Lower leg skin (tissue), 3 donors: ENCODE results near the gene HAL.

Experiments used
- POLR2A ChIP-seq, 2 donors: fragments of 450-650 bp; IDR thresholded peaks; one replicate each; pipeline ENCODE4 v1.6.1; 2016 to 2017; ENCODE audit warnings: antibody characterized with exemption in 2 of 2, mild to moderate bottlenecking in 1 of 2, moderate library complexity in 1 of 2
- TF ChIP-seq, protein P1 (sequence below), 3 donors: fragments of 450-650 bp; IDR thresholded peaks; one replicate each; pipeline ENCODE4 v1.5.1; 2016; ENCODE audit warnings: antibody characterized with exemption in 3 of 3, mild to moderate bottlenecking in 3 of 3, moderate library complexity in 2 of 3

DNA sequence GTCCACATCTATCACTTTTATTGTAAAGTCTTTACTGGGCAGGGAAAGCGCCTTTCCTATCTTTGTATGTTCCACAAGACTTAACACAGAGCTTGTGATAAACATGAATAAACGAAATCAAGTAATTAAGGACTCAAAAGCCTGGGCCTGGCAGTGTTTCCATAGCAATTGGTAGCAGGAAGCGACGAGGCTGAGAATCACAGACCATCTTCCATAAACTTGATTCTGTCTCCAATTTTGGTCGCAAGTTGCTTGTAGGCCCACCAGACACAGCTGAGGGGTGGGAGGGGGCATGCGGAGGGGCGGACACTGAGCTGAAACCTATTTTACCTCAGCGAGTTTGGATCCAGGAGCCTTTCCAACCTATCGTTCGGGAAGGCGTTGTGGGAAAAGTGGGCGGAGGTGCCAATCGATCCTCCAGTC lies 54.0 kb downstream of the HAL start:
- TF ChIP-seq POLR2A (IDR thresholded peaks at IDR 0.05): no peak
- TF ChIP-seq, protein P1, sequence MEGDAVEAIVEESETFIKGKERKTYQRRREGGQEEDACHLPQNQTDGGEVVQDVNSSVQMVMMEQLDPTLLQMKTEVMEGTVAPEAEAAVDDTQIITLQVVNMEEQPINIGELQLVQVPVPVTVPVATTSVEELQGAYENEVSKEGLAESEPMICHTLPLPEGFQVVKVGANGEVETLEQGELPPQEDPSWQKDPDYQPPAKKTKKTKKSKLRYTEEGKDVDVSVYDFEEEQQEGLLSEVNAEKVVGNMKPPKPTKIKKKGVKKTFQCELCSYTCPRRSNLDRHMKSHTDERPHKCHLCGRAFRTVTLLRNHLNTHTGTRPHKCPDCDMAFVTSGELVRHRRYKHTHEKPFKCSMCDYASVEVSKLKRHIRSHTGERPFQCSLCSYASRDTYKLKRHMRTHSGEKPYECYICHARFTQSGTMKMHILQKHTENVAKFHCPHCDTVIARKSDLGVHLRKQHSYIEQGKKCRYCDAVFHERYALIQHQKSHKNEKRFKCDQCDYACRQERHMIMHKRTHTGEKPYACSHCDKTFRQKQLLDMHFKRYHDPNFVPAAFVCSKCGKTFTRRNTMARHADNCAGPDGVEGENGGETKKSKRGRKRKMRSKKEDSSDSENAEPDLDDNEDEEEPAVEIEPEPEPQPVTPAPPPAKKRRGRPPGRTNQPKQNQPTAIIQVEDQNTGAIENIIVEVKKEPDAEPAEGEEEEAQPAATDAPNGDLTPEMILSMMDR (IDR thresholded peaks at IDR 0.05): no peak
